Neural crest cell (in vitro differentiated cells): ENCODE measurements around the gene ACSF3. TPM values are rescaled to one million over a fixed set of nuclear protein-coding genes. Genes with fewer than 3 reads are reported as not detected.

ENCODE experiments used
- DNase-seq: peaks from one replicate; pipeline ENCODE4 v3.0.0; 2021; ENCODE audit warnings: low read depth, mixed read lengths, low spot score
- H3K27ac Mint-ChIP-seq: one replicate; pipeline ENCODE4 v1.8.0; 2021; ENCODE audit warnings: mild to moderate bottlenecking, mixed read lengths; ENCODE audit not compliant: unreplicated experiment
- H3K27me3 Mint-ChIP-seq: 2 replicates; pipeline ENCODE4 v1.8.0; 2021; ENCODE audit warnings: low read depth, mild to moderate bottlenecking, mixed read lengths
- H3K36me3 Mint-ChIP-seq: 2 replicates; pipeline ENCODE4 v1.8.0; 2021; ENCODE audit warnings: low read depth, mild to moderate bottlenecking, mixed read lengths
- H3K4me1 Mint-ChIP-seq: 2 replicates; pipeline ENCODE4 v1.8.0; 2021; ENCODE audit warnings: mixed read lengths
- H3K4me3 Mint-ChIP-seq: one replicate; pipeline ENCODE4 v1.8.0; 2021; ENCODE audit warnings: mild to moderate bottlenecking, mixed read lengths
- H3K9me3 Mint-ChIP-seq: 2 replicates; pipeline ENCODE4 v1.8.0; 2021; ENCODE audit warnings: mixed read lengths
- CTCF ChIP-seq: fragments of 200-600 bp; sonication (generic); conservative IDR thresholded peaks from 2 replicates; pipeline ENCODE4 v1.5.0; 2021; ENCODE audit warnings: antibody characterized with exemption, mild to moderate bottlenecking
- total RNA-seq: library from RNA; stranded (reverse); gene quantifications from 2 replicates; pipeline ENCODE4 v1.2.1, GENCODE V29; 2021

Gene ACSF3
- total RNA-seq, 1 donor from 2014 or later: 31.0 TPM

- no peak for DNase-seq
- no peak overlapping the region for H3K4me3 Mint-ChIP-seq
- no peaks in the 10 kb centered on the region for H3K27me3 Mint-ChIP-seq
- H3K9me3 Mint-ChIP-seq: no peaks in the 10 kb centered on the region
- no peak overlapping the region for H3K27ac Mint-ChIP-seq
- no peaks in the 10 kb centered on the region for H3K36me3 Mint-ChIP-seq
- no peaks in the 10 kb centered on the region for H3K4me1 Mint-ChIP-seq
- TF ChIP-seq CTCF: no peak
Measured at GRCh38 chr16:89138843-89139520, 45.3 kb downstream of the ACSF3 start.

DNA sequence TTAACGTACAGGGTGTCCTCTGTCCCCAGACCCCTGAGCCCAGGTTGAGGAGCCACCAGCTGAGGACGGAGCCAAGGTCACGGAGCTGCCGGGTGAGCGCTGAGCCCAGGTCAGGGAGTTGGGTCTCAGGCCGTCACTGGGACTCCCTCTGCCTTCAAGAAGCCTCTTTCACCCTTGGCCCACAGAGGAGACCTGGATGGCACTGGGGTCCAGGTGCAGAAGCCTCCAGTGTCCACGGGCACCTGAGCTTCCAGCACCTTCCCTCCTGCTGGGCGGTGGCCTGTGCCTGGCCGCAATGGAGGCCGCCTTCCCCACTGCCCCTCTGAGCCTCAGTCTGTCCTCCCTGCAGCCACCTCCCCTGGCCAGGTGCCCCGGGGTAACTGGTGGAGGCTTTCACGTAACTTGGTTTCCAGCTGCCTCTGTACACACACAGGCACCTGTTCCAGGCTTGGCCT lies 46.3 kb downstream of the ACSF3 start:
- Mint-ChIP-seq H3K27ac (peak overlapping the region; percentile 57), H3K4me1 (no peaks in the 10 kb centered on the region), H3K27me3 (no peaks in the 10 kb centered on the region), H3K36me3 (no peaks in the 10 kb centered on the region), H3K4me3 (no peak overlapping the region), H3K9me3 (no peaks in the 10 kb centered on the region)
- TF ChIP-seq CTCF: no peak
- DNase-seq: no peak

DNA sequence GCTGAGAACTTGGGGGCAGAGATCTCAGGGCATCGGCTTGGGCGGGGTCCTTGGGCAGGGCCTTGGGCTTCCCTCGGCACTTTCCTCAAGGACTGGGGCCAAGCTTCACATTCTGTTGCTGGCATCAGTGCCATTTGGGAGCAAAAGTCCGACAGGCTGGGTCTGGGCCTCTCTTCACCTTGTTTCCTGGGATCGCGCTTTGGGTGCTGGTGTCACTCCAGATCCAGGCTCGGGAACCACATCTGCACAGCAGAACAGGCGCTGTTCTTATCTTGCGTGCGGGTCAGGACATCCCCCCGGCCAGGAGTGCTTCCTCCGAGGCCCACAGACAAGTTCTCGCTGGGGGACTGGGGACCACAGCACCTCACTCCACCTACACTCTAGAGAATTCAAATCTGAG lies 46.7 kb downstream of the ACSF3 start:
- no peak for DNase-seq
- no peaks in the 10 kb centered on the region for H3K27me3 Mint-ChIP-seq
- H3K36me3 Mint-ChIP-seq: no peaks in the 10 kb centered on the region
- H3K4me3 Mint-ChIP-seq: no peak overlapping the region
- no peaks in the 10 kb centered on the region for H3K9me3 Mint-ChIP-seq
- no peak for TF ChIP-seq CTCF
- H3K27ac Mint-ChIP-seq: peak overlapping the region; percentile 43
- H3K4me1 Mint-ChIP-seq: no peaks in the 10 kb centered on the region

GRCh38 chr16:89140981-89141883 lies 47.6 kb downstream of the ACSF3 start:
- TF ChIP-seq CTCF: no peak
- H3K4me3 Mint-ChIP-seq: no peak overlapping the region
- no peaks in the 10 kb centered on the region for H3K27me3 Mint-ChIP-seq
- peaks cover 2% of the 10 kb centered on the region for H3K36me3 Mint-ChIP-seq
- H3K27ac Mint-ChIP-seq: no peak overlapping the region
- no peak for DNase-seq
- no peaks in the 10 kb centered on the region for H3K4me1 Mint-ChIP-seq
- no peaks in the 10 kb centered on the region for H3K9me3 Mint-ChIP-seq

DNA sequence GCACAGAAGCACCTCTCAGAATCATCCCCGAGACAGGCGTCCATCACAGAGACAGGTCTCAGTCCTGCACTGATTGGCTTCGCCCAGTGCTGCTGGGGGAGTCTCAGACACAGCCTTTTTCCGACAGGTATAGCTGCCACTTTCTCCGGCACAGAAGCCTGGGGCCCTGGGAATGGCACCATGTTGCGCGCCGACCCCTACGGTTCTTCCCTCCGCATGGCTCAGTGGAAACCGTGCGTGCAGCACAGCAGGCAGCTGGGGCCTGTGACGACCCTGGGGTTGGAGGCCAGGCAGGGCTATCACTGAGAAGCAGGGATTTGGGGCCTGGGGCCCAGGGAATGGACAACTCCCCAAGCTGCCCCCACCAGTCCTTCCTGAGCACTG lies 48.2 kb downstream of the ACSF3 start:
- H3K27ac Mint-ChIP-seq: no peak overlapping the region
- no peak overlapping the region for H3K4me3 Mint-ChIP-seq
- no peaks in the 10 kb centered on the region for H3K4me1 Mint-ChIP-seq
- H3K36me3 Mint-ChIP-seq: peaks cover 4% of the 10 kb centered on the region
- no peak for TF ChIP-seq CTCF
- DNase-seq: no peak
- H3K9me3 Mint-ChIP-seq: no peaks in the 10 kb centered on the region
- no peaks in the 10 kb centered on the region for H3K27me3 Mint-ChIP-seq
